CD4-positive, alpha-beta T cell (primary cell): ENCODE results near the gene OLA1. TPM values are rescaled to one million over a fixed set of nuclear protein-coding genes. Genes with fewer than 3 reads are reported as not detected.

ENCODE experiments used
- ATAC-seq: fragments of 200-7000 bp; cut with Tn5 transposase; one replicate; pipeline ENCODE4 v1.10.0; 2022; ENCODE audit warnings: mild to moderate bottlenecking; ENCODE audit not compliant: poor library complexity
- CTCF ChIA-PET: fragments of 350-600 bp; sonication (Branson Sonifier 250); formaldehyde crosslinking; loops from one replicate; lab custom pipeline; 2021; ENCODE audit warnings: antibody characterized with exemption, inconsistent platforms; lab: Charles Lee
- POLR2A ChIA-PET: fragments of 350-600 bp; sonication (Branson Sonifier 250); formaldehyde crosslinking; loops from one replicate; lab custom pipeline; 2021; ENCODE audit warnings: antibody characterized with exemption, inconsistent platforms; lab: Charles Lee
- DNase-seq, 14 experiments: peaks; one replicate each; pipeline ENCODE4 v3.0.0-alpha.2; 2013 to 2020; ENCODE audit warnings: mixed read lengths in 2 of 14
- H3K27ac ChIP-seq, 2 donors: one replicate each; pipeline versions ENCODE4 v1.5.1 to v1.7.0; 2013; ENCODE audit warnings: low read length in 2 of 2, low read depth in 1 of 2, mild to moderate bottlenecking in 1 of 2
- H3K27me3 ChIP-seq, 2 experiments: 1 replicate in 1 of 2; 2 replicates in 1 of 2; pipeline versions ENCODE4 v1.6.1 to v1.7.0; 2013; ENCODE audit warnings: low read length in 2 of 2, control low read depth in 1 of 2, mild to moderate bottlenecking in 1 of 2, moderate library complexity in 1 of 2; ENCODE audit not compliant: insufficient read depth in 2 of 2, control insufficient read depth in 1 of 2
- H3K36me3 ChIP-seq: one replicate; pipeline ENCODE4 v1.6.1; 2013; ENCODE audit warnings: low read length, control low read depth; ENCODE audit not compliant: insufficient read depth
- H3K4me1 ChIP-seq: one replicate; pipeline ENCODE4 v1.6.1; 2013; ENCODE audit warnings: low read length, control low read depth; ENCODE audit not compliant: insufficient read depth
- H3K4me3 ChIP-seq: one replicate; pipeline ENCODE4 v1.5.1; 2013; ENCODE audit warnings: mild to moderate bottlenecking, low read length, moderate library complexity
- H3K9me3 ChIP-seq, 2 experiments: 1 replicate in 1 of 2; 2 replicates in 1 of 2; pipeline versions ENCODE4 v1.6.1 to v1.7.0; 2013; ENCODE audit warnings: low read length in 2 of 2, mild to moderate bottlenecking in 2 of 2, control low read depth in 1 of 2, moderate library complexity in 1 of 2; ENCODE audit not compliant: control insufficient read depth in 1 of 2, insufficient read depth in 1 of 2
- H3K27ac Mint-ChIP-seq: one replicate; pipeline ENCODE4 v1.8.0; 2020; ENCODE audit warnings: mixed read lengths
- H3K27me3 Mint-ChIP-seq: one replicate; pipeline ENCODE4 v1.8.0; 2021; ENCODE audit warnings: mixed read lengths
- H3K36me3 Mint-ChIP-seq: one replicate; pipeline ENCODE4 v1.8.0; 2021; ENCODE audit warnings: low read depth, mixed read lengths
- H3K4me1 Mint-ChIP-seq: one replicate; pipeline ENCODE4 v1.8.0; 2021; ENCODE audit warnings: low read depth, mixed read lengths
- H3K4me3 Mint-ChIP-seq: one replicate; pipeline ENCODE4 v1.8.0; 2020; ENCODE audit warnings: mild to moderate bottlenecking, mixed read lengths
- H3K9me3 Mint-ChIP-seq: one replicate; pipeline ENCODE4 v1.8.0; 2020; ENCODE audit warnings: mixed read lengths
- intact Hi-C, 2 experiments: fragments of 100-400 bp; cut with DNase I in 1 of 2; cut with micrococcal nuclease in 1 of 2; formaldehyde crosslinking; loops; one replicate each; pipeline versions ENCODE4 v1.15.1 to v1.9.0; 2023 to 2025; cut with DNase I, micrococcal nuclease
- total RNA-seq, 174 experiments: library from RNA in 2 of 174; stranded (reverse) in 2 of 174; gene quantifications; one replicate each; pipeline ENCODE4 v1.2.3 and lab custom pipeline; 2021 to 2026
- TF ChIP-seq, protein P1 (sequence below): fragments of 200-600 bp; IDR thresholded peaks from one replicate; pipeline ENCODE4 v1.8.0; 2022; ENCODE audit warnings: antibody characterized with exemption, mild to moderate bottlenecking

The OLA1 gene
- total RNA-seq, 2 experiments from 2014 or later: 38.1 to 40.5 TPM

GRCh38 chr2:174193737-174194136, 54.6 kb downstream of the OLA1 start:
- no peak for ATAC-seq
- ChIA-PET POLR2A (no interaction called here), CTCF (no interaction called here)
- Histone ChIP-seq H3K27ac (no peak overlapping the region), H3K9me3 (no peaks in the 10 kb centered on the region), H3K4me3 (no peak overlapping the region), H3K4me1 (no peaks in the 10 kb centered on the region), H3K27me3 (no peaks in the 10 kb centered on the region), H3K36me3 (no peaks in the 10 kb centered on the region)
- no peak for DNase-seq
- Mint-ChIP-seq H3K4me1 (peaks cover 10% of the 10 kb centered on the region), H3K27me3 (no peaks in the 10 kb centered on the region), H3K27ac (no peak overlapping the region), H3K9me3 (no peaks in the 10 kb centered on the region), H3K4me3 (no peak overlapping the region), H3K36me3 (no peaks in the 10 kb centered on the region)
- TF ChIP-seq, protein P1, sequence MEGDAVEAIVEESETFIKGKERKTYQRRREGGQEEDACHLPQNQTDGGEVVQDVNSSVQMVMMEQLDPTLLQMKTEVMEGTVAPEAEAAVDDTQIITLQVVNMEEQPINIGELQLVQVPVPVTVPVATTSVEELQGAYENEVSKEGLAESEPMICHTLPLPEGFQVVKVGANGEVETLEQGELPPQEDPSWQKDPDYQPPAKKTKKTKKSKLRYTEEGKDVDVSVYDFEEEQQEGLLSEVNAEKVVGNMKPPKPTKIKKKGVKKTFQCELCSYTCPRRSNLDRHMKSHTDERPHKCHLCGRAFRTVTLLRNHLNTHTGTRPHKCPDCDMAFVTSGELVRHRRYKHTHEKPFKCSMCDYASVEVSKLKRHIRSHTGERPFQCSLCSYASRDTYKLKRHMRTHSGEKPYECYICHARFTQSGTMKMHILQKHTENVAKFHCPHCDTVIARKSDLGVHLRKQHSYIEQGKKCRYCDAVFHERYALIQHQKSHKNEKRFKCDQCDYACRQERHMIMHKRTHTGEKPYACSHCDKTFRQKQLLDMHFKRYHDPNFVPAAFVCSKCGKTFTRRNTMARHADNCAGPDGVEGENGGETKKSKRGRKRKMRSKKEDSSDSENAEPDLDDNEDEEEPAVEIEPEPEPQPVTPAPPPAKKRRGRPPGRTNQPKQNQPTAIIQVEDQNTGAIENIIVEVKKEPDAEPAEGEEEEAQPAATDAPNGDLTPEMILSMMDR: no peak
- intact Hi-C loops: no loop called here

GRCh38 chr2:174192664-174193063, 55.7 kb downstream of the OLA1 start:
- no peak overlapping the region for H3K4me3 ChIP-seq
- Mint-ChIP-seq H3K27ac (no peak overlapping the region), H3K36me3 (no peaks in the 10 kb centered on the region), H3K27me3 (no peaks in the 10 kb centered on the region), H3K4me3 (no peak overlapping the region), H3K4me1 (peaks cover 10% of the 10 kb centered on the region), H3K9me3 (no peaks in the 10 kb centered on the region)
- H3K36me3 ChIP-seq: no peaks in the 10 kb centered on the region
- no peaks in the 10 kb centered on the region for H3K4me1 ChIP-seq
- ATAC-seq (no peak), DNase-seq (no peak)
- no peaks in the 10 kb centered on the region for H3K9me3 ChIP-seq
- CTCF ChIA-PET: interaction anchor here (1.1 kb wide), 1 partner anchor 13 kb away, joined by 5 read pairs; no protein-coding TSS in a partner anchor
- H3K27me3 ChIP-seq: no peaks in the 10 kb centered on the region
- H3K27ac ChIP-seq: no peak overlapping the region
- TF ChIP-seq, protein P1: no peak
- POLR2A ChIA-PET: no interaction called here
- intact Hi-C loops: no loop called here

DNA sequence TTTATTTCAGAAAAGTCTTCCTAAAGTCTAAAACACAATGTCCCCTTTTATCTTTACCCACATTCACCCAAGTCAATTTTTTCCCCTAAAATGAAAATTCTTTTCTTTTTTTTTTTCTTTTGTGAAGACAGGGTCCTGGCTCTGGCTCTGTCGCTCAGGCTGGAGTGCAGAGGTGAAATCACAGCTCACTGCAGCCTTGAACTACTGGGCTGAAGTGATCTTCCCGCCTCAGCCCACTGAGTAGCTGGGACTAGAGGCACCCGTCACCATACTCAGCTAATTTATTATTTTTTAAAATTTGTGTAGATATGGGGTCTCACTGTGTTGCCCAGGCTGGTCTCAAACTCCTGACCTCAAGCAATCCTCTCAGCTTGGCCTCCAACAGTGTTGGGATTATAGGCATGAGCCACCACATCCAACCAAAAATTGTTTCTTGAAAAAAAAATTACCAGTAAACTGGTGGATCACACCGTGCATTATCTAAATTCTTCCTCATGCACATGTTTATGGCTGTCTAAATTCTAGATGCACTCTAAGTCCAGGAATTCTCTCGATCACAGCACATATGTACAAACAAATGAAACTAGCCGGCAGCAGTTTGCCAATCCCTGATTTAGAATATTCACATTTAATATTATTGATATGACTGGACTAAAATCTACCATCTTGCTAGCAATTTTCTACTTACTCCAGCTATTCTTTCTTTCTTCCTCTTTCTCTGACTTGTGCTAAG, 56.8 kb downstream of the OLA1 start:
- no peak overlapping the region for H3K27ac Mint-ChIP-seq
- no peak overlapping the region for H3K4me3 Mint-ChIP-seq
- Histone ChIP-seq H3K4me1 (no peaks in the 10 kb centered on the region), H3K4me3 (no peak overlapping the region), H3K9me3 (no peaks in the 10 kb centered on the region), H3K36me3 (no peaks in the 10 kb centered on the region), H3K27ac (no peak overlapping the region), H3K27me3 (no peaks in the 10 kb centered on the region)
- H3K27me3 Mint-ChIP-seq: no peaks in the 10 kb centered on the region
- no peak for DNase-seq
- peaks cover 10% of the 10 kb centered on the region for H3K4me1 Mint-ChIP-seq
- H3K36me3 Mint-ChIP-seq: peaks cover 7% of the 10 kb centered on the region
- ATAC-seq: no peak
- H3K9me3 Mint-ChIP-seq: no peaks in the 10 kb centered on the region
- ChIA-PET CTCF (interaction anchor here (0.7 kb wide), 1 partner anchor 25 kb away, joined by 3 read pairs; no protein-coding TSS in a partner anchor), POLR2A (no interaction called here)
- TF ChIP-seq, protein P1: no peak
- intact Hi-C loops: no loop called here
